GM23338 (cell line): ENCODE measurements around the gene RTKN. TPM values are rescaled to one million over a fixed set of nuclear protein-coding genes. Genes with fewer than 3 reads are reported as not detected.
"Not testable (repeated sequence)": the region's sequence is repeated elsewhere in the genome, so short reads cannot be mapped to it uniquely, and the experiment has no call there.

Experiments used
- ATAC-seq: fragments of 200-7000 bp; cut with Tn5 transposase; 3 replicates; pipeline ENCODE4 v1.9.1; 2020
- DNase-seq: peaks from one replicate; pipeline ENCODE4 v3.0.0-alpha.2; 2015; ENCODE audit warnings: low spot score
- H2AFZ ChIP-seq: fragments of 200-600 bp; sonication (generic); 2 replicates; pipeline ENCODE4 v1.8.0; 2016; ENCODE audit warnings: antibody characterized with exemption, mild to moderate bottlenecking, moderate library complexity
- H3F3A ChIP-seq: fragments of 200-600 bp; sonication (generic); replicated peaks from 2 replicates; pipeline ENCODE4 v1.8.0; 2017; ENCODE audit warnings: antibody characterized with exemption, mixed run types, low read depth
- H3K27ac ChIP-seq: fragments of 200-600 bp; sonication (generic); 2 replicates; pipeline ENCODE4 v1.6.1; 2016; ENCODE audit warnings: low read depth
- H3K27me3 ChIP-seq: fragments of 200-600 bp; sonication (generic); 2 replicates; pipeline ENCODE4 v1.8.0; 2016; ENCODE audit warnings: mild to moderate bottlenecking, mixed run types, moderate library complexity; ENCODE audit not compliant: insufficient read depth
- H3K36me3 ChIP-seq: fragments of 200-600 bp; sonication (generic); 2 replicates; pipeline ENCODE4 v1.8.0; 2016; ENCODE audit warnings: mild to moderate bottlenecking; ENCODE audit not compliant: insufficient read depth
- H3K4me1 ChIP-seq: fragments of 200-600 bp; sonication (generic); 2 replicates; pipeline ENCODE4 v1.8.0; 2016; ENCODE audit warnings: mild to moderate bottlenecking, moderate library complexity; ENCODE audit not compliant: insufficient read depth
- H3K4me2 ChIP-seq: fragments of 200-600 bp; sonication (generic); 2 replicates; pipeline ENCODE4 v1.7.1; 2017; ENCODE audit warnings: mixed run types
- H3K4me3 ChIP-seq: fragments of 200-600 bp; sonication (generic); 2 replicates; pipeline ENCODE4 v1.6.1; 2016; ENCODE audit warnings: mixed run types
- H3K79me2 ChIP-seq: fragments of 200-600 bp; sonication (generic); replicated peaks from 2 replicates; pipeline ENCODE4 v1.8.0; 2017; ENCODE audit warnings: mild to moderate bottlenecking; ENCODE audit not compliant: insufficient read depth
- H3K9me2 ChIP-seq: fragments of 200-600 bp; sonication (generic); 2 replicates; pipeline ENCODE4 v1.8.0; 2017; ENCODE audit not compliant: insufficient read depth
- H4K20me1 ChIP-seq: fragments of 200-600 bp; sonication (generic); replicated peaks from 2 replicates; pipeline ENCODE4 v1.8.0; 2017; ENCODE audit warnings: mild to moderate bottlenecking; ENCODE audit not compliant: insufficient read depth
- H3K27ac Mint-ChIP-seq: 2 replicates; pipeline ENCODE4 v1.8.0; 2020; ENCODE audit warnings: inconsistent platforms, mild to moderate bottlenecking, moderate library complexity, mixed read lengths
- H3K27me3 Mint-ChIP-seq: 3 replicates; pipeline ENCODE4 v1.8.0; 2022; ENCODE audit warnings: low read depth, mild to moderate bottlenecking, moderate library complexity, mixed read lengths, inconsistent platforms; ENCODE audit not compliant: insufficient read depth, poor library complexity
- H3K36me3 Mint-ChIP-seq: 3 replicates; pipeline ENCODE4 v1.8.0; 2021; ENCODE audit warnings: low read depth, mild to moderate bottlenecking, inconsistent platforms, moderate library complexity, mixed read lengths
- H3K4me1 Mint-ChIP-seq: 3 replicates; pipeline ENCODE4 v1.8.0; 2020; ENCODE audit warnings: mild to moderate bottlenecking, inconsistent platforms, mixed read lengths
- H3K4me3 Mint-ChIP-seq: 3 replicates; pipeline ENCODE4 v1.8.0; 2021; ENCODE audit warnings: moderate library complexity, mild to moderate bottlenecking, inconsistent platforms, mixed read lengths
- H3K9me3 Mint-ChIP-seq: 3 replicates; pipeline ENCODE4 v1.8.0; 2020; ENCODE audit warnings: moderate library complexity, mild to moderate bottlenecking, inconsistent platforms, mixed read lengths
- CREB1 ChIP-seq: fragments of 250-450 bp; sonication (Bioruptor Pico); IDR thresholded peaks from 2 replicates; pipeline ENCODE4 v1.5.0; 2020; ENCODE audit warnings: low read depth, mild to moderate bottlenecking, moderate library complexity
- ETS1 ChIP-seq: IDR thresholded peaks from 2 replicates; pipeline ENCODE4 v1.6.1; 2016; ENCODE audit warnings: antibody characterized with exemption
- EZH2 ChIP-seq: fragments of 200-600 bp; sonication (generic); IDR thresholded peaks from one replicate; pipeline ENCODE4 v1.8.0; 2017; ENCODE audit warnings: antibody characterized with exemption, mild to moderate bottlenecking, low read depth; ENCODE audit not compliant: unreplicated experiment
- JUNB ChIP-seq: IDR thresholded peaks from one replicate; pipeline ENCODE4 v1.6.1; 2016; ENCODE audit warnings: antibody characterized with exemption; ENCODE audit not compliant: unreplicated experiment
- POLR2AphosphoS5 ChIP-seq: IDR thresholded peaks from 2 replicates; pipeline ENCODE4 v1.6.1; 2016; ENCODE audit warnings: antibody characterized with exemption, low read depth
- STAT1 ChIP-seq: IDR thresholded peaks from one replicate; pipeline ENCODE4 v1.6.1; 2016; ENCODE audit warnings: antibody characterized with exemption; ENCODE audit not compliant: unreplicated experiment
- ZNF114 ChIP-seq: fragments of 250-450 bp; sonication (Bioruptor Pico); IDR thresholded peaks from 2 replicates; pipeline ENCODE4 v1.5.0; 2020; ENCODE audit warnings: mild to moderate bottlenecking, moderate library complexity
- ZNF462 ChIP-seq: fragments of 250-450 bp; sonication (Bioruptor Pico); IDR thresholded peaks from 2 replicates; pipeline ENCODE4 v1.5.0; 2020; ENCODE audit warnings: mild to moderate bottlenecking, moderate library complexity
- polyA plus RNA-seq: library from polyadenylated mRNA; unstranded; fragments of >200 nt; fragmentation: Nextera tagmentation; extraction: Ambion mirVana; gene quantifications from 2 replicates; pipeline ENCODE4 v1.2.1, GENCODE V29; 2016
- total RNA-seq: library from RNA; depleted of rRNA; stranded (reverse); fragments of >200 nt; shearing (Covaris generic); gene quantifications from 2 replicates; pipeline ENCODE4 v1.2.3, GENCODE V29; 2014

Gene RTKN
- total and polyA plus RNA-seq, 2 experiments from 2014 or later: 24.5 to 50.0 TPM

- TF ChIP-seq ZNF462 (no peak), EZH2 (no peak), POLR2AphosphoS5 (no peak), STAT1 (no peak), JUNB (no peak)
Measured at GRCh38 chr2:74423231-74424095, 18.3 kb downstream of the RTKN start (continued).

GRCh38 chr2:74421221-74421870 is 20.4 kb downstream of the RTKN start, which contains the start of the genes C2orf81 and WDR54:
Gene C2orf81, minus strand, starts transcription at chr2:74421619. Its CDS starts 59 bp downstream, at chr2:74421560.
Gene WDR54, plus strand, starts transcription at chr2:74421730. Its CDS starts 424 bp downstream, at chr2:74422154.
- TF ChIP-seq STAT1: no peak
- no peak for TF ChIP-seq ZNF114 (CRISPR knock-in tag)
- TF ChIP-seq EZH2: no peak
- peak; percentile 80 for TF ChIP-seq POLR2AphosphoS5
- peak; percentile 26 for TF ChIP-seq CREB1 (CRISPR knock-in tag)
- TF ChIP-seq ETS1: peak; percentile 51; the same call in 1 of the 2 replicates
- H3K27ac ChIP-seq: peak within 1 kb of the TSS; percentile 91
- peaks cover 15% of the 10 kb centered on the region for H3K36me3 Mint-ChIP-seq

GRCh38 chr2:74420443-74421103 is 21.2 kb downstream of the RTKN start:
- H3K27ac ChIP-seq, H4K20me1 ChIP-seq, DNase-seq, H3K79me2 ChIP-seq, H2AFZ ChIP-seq, H3K9me3 Mint-ChIP-seq, H3K9me2 ChIP-seq, H3K27ac Mint-ChIP-seq, H3K36me3 Mint-ChIP-seq, H3K36me3 ChIP-seq, H3F3A ChIP-seq, ATAC-seq: not testable (repeated sequence)
- peaks cover 25% of the 10 kb centered on the region for H3K27me3 ChIP-seq
- Mint-ChIP-seq H3K27me3 (peaks cover 48% of the 10 kb centered on the region), H3K4me3 (peak overlapping the region; percentile 95), H3K4me1 (peaks cover 23% of the 10 kb centered on the region)
- H3K4me3 ChIP-seq: peak overlapping the region; percentile 82
- H3K4me2 ChIP-seq: peak overlapping the region; percentile 87
- H3K4me1 ChIP-seq: peaks cover 12% of the 10 kb centered on the region

More at GRCh38 chr2:74421221-74421870, 20.4 kb downstream of the RTKN start, which contains the start of the genes C2orf81 and WDR54:
- Mint-ChIP-seq H3K27me3 (peaks cover 46% of the 10 kb centered on the region), H3K27ac (peak within 1 kb of the TSS; percentile 95), H3K4me1 (peaks cover 17% of the 10 kb centered on the region), H3K4me3 (peak within 1 kb of the TSS; percentile 95), H3K9me3 (no peaks in the 10 kb centered on the region)
- H3F3A ChIP-seq: peaks cover 8% of the 10 kb centered on the region; the same call in 1 of the 2 replicates
- H3K4me2 ChIP-seq: peak within 1 kb of the TSS; percentile 87
- peak; percentile 96 for DNase-seq
- ATAC-seq: peak; percentile 86
- H3K4me1 ChIP-seq: peaks cover 7% of the 10 kb centered on the region
- no peaks in the 10 kb centered on the region; the same call in 1 of the 2 replicates for H4K20me1 ChIP-seq
- peaks cover 17% of the 10 kb centered on the region for H3K27me3 ChIP-seq
- no peaks in the 10 kb centered on the region for H3K9me2 ChIP-seq
- no peaks in the 10 kb centered on the region for H3K36me3 ChIP-seq
- peak within 1 kb of the TSS; percentile 82 for H3K4me3 ChIP-seq
- no peaks in the 10 kb centered on the region for H3K79me2 ChIP-seq
- peak within 1 kb of the TSS; percentile 98 for H2AFZ ChIP-seq
